Endodermal cell (in vitro differentiated cells): Measurements from ENCODE around the gene TBC1D1. TPM values are rescaled to one million over a fixed set of nuclear protein-coding genes. Genes with fewer than 3 reads are reported as not detected.

Experiments used
- DNase-seq: peaks from one replicate; pipeline ENCODE4 v3.0.0-alpha.2; 2017
- H3K27ac ChIP-seq: 2 replicates; pipeline ENCODE4 v1.5.1; 2013; ENCODE audit warnings: mild to moderate bottlenecking, low read depth, low read length, moderate library complexity
- H3K27me3 ChIP-seq: 2 replicates; pipeline ENCODE4 v1.6.1; 2013; ENCODE audit warnings: mild to moderate bottlenecking, low read length, moderate library complexity; ENCODE audit not compliant: insufficient read depth, control insufficient read depth, poor library complexity, severe bottlenecking
- H3K36me3 ChIP-seq: 2 replicates; pipeline ENCODE4 v1.7.0; 2013; ENCODE audit warnings: mild to moderate bottlenecking, low read length, moderate library complexity; ENCODE audit not compliant: control insufficient read depth, insufficient read depth
- H3K4me1 ChIP-seq: one replicate; pipeline ENCODE4 v1.7.0; 2013; ENCODE audit warnings: low read length; ENCODE audit not compliant: control insufficient read depth, insufficient read depth
- H3K4me3 ChIP-seq: 2 replicates; pipeline ENCODE4 v1.5.1; 2013; ENCODE audit warnings: mild to moderate bottlenecking, low read length, moderate library complexity
- H3K9ac ChIP-seq: 2 replicates; pipeline ENCODE4 v1.6.1; 2013; ENCODE audit warnings: mild to moderate bottlenecking, low read length, moderate library complexity; ENCODE audit not compliant: poor library complexity, severe bottlenecking; ENCODE audit errors: extremely low read depth
- H3K9me3 ChIP-seq: 2 replicates; pipeline ENCODE4 v1.6.1; 2013; ENCODE audit warnings: mild to moderate bottlenecking, low read length, moderate library complexity; ENCODE audit not compliant: control insufficient read depth
- H3K27ac Mint-ChIP-seq: 2 replicates; pipeline ENCODE4 v1.8.0; 2020; ENCODE audit warnings: mixed read lengths
- H3K27me3 Mint-ChIP-seq: 2 replicates; pipeline ENCODE4 v1.8.0; 2021; ENCODE audit warnings: mild to moderate bottlenecking, mixed read lengths; ENCODE audit not compliant: insufficient read depth
- H3K36me3 Mint-ChIP-seq: 2 replicates; pipeline ENCODE4 v1.8.0; 2020; ENCODE audit warnings: low read depth, mixed read lengths
- H3K4me1 Mint-ChIP-seq: 2 replicates; pipeline ENCODE4 v1.8.0; 2020; ENCODE audit warnings: mixed read lengths
- H3K4me3 Mint-ChIP-seq: 2 replicates; pipeline ENCODE4 v1.8.0; 2020; ENCODE audit warnings: mild to moderate bottlenecking, moderate library complexity, mixed read lengths
- H3K9me3 Mint-ChIP-seq: 2 replicates; pipeline ENCODE4 v1.8.0; 2020; ENCODE audit warnings: mild to moderate bottlenecking, mixed read lengths
- WGBS, 2 experiments: methylation state at CpG; one replicate each; pipeline versions ENCODE4 v1.1.5 to v1.1.7; 2013; ENCODE audit warnings: missing lambda C conversion rate in 2 of 2, mixed read lengths in 1 of 2; ENCODE audit not compliant: insufficient coverage in 1 of 2, insufficient read length in 1 of 2; 5-methylcytosine and 5-hydroxymethylcytosine counted together
- total RNA-seq, 2 donors: library from RNA; stranded (reverse); fragmentation: NEBNext Ultra II Directional in 1 of 2; extraction: Animal tissue kit (Norgen Biotek cat#: 25700) in 1 of 2; gene quantifications; 2 replicates in 1 of 2; 3 replicates in 1 of 2; pipeline ENCODE4 v1.2.1, GENCODE V29; 2021
- TF ChIP-seq, protein P1 (sequence below): fragments of 200-600 bp; sonication (generic); conservative IDR thresholded peaks from 2 replicates; pipeline ENCODE4 v1.5.0; 2021; ENCODE audit warnings: antibody characterized with exemption, mild to moderate bottlenecking

Gene TBC1D1
- total RNA-seq, 2 donors from 2014 or later, result 110 to 122 TPM

- WGBS, 2 experiments, result 96 to 100% methylated on average over 2 of the region's 3 CpGs
- Mint-ChIP-seq H3K27ac (no peak overlapping the region), H3K9me3 (peaks cover 4% of the 10 kb centered on the region), H3K4me3 (no peak overlapping the region), H3K27me3 (peaks cover 2% of the 10 kb centered on the region), H3K4me1 (no peaks in the 10 kb centered on the region), H3K36me3 (no peaks in the 10 kb centered on the region)
- Histone ChIP-seq H3K27ac (no peak overlapping the region), H3K27me3 (no peaks in the 10 kb centered on the region), H3K9ac (no peak overlapping the region), H3K9me3 (no peaks in the 10 kb centered on the region), H3K36me3 (no peaks in the 10 kb centered on the region), H3K4me3 (no peak overlapping the region), H3K4me1 (no peaks in the 10 kb centered on the region)
- TF ChIP-seq, protein P1, sequence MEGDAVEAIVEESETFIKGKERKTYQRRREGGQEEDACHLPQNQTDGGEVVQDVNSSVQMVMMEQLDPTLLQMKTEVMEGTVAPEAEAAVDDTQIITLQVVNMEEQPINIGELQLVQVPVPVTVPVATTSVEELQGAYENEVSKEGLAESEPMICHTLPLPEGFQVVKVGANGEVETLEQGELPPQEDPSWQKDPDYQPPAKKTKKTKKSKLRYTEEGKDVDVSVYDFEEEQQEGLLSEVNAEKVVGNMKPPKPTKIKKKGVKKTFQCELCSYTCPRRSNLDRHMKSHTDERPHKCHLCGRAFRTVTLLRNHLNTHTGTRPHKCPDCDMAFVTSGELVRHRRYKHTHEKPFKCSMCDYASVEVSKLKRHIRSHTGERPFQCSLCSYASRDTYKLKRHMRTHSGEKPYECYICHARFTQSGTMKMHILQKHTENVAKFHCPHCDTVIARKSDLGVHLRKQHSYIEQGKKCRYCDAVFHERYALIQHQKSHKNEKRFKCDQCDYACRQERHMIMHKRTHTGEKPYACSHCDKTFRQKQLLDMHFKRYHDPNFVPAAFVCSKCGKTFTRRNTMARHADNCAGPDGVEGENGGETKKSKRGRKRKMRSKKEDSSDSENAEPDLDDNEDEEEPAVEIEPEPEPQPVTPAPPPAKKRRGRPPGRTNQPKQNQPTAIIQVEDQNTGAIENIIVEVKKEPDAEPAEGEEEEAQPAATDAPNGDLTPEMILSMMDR, result no peak
- DNase-seq, result no peak
Measured at GRCh38 chr4:37904824-37905223, 13.9 kb downstream of the TBC1D1 start.

GRCh38 chr4:37905533-37906169, 14.8 kb downstream of the TBC1D1 start:
- DNase-seq, result no peak
- 93% methylated on average over 4 to 7 of the region's 7 CpGs for WGBS, 2 experiments
- Mint-ChIP-seq H3K27me3 (peaks cover 2% of the 10 kb centered on the region), H3K4me1 (no peaks in the 10 kb centered on the region), H3K27ac (no peak overlapping the region), H3K9me3 (no peaks in the 10 kb centered on the region), H3K4me3 (no peak overlapping the region), H3K36me3 (no peaks in the 10 kb centered on the region)
- Histone ChIP-seq H3K9ac (no peak overlapping the region), H3K4me3 (no peak overlapping the region), H3K27ac (no peak overlapping the region), H3K4me1 (no peaks in the 10 kb centered on the region), H3K27me3 (no peaks in the 10 kb centered on the region), H3K9me3 (no peaks in the 10 kb centered on the region), H3K36me3 (no peaks in the 10 kb centered on the region)
- TF ChIP-seq, protein P1, result no peak

GRCh38 chr4:37908488-37909331, 17.8 kb downstream of the TBC1D1 start:
- Mint-ChIP-seq H3K9me3 (no peaks in the 10 kb centered on the region), H3K27ac (no peak overlapping the region), H3K4me3 (no peak overlapping the region), H3K4me1 (no peaks in the 10 kb centered on the region), H3K27me3 (peaks cover 2% of the 10 kb centered on the region), H3K36me3 (no peaks in the 10 kb centered on the region)
- Histone ChIP-seq H3K27ac (peak overlapping the region; percentile 33), H3K36me3 (no peaks in the 10 kb centered on the region), H3K9ac (no peak overlapping the region), H3K4me1 (no peaks in the 10 kb centered on the region), H3K9me3 (no peaks in the 10 kb centered on the region), H3K27me3 (no peaks in the 10 kb centered on the region), H3K4me3 (no peak overlapping the region)
- no peak for DNase-seq
- WGBS, 2 experiments, result 93 to 96% methylated on average over 17 to 21 of the region's 21 CpGs
- TF ChIP-seq, protein P1, result no peak
